GM12892 (cell line): Measurements from ENCODE around the gene UCK2.

Experiments
- DNase-seq: peaks from one replicate; pipeline ENCODE4 v3.0.0; 2011; ENCODE audit not compliant: insufficient read length
- FAIRE-seq: peaks from 2 replicates; lab custom pipeline; 2011; peaks lifted over from hg19 to GRCh38; lab: Jason Lieb, UNC
- POLR2A ChIP-seq: IDR thresholded peaks from 2 replicates; pipeline ENCODE4 v1.6.1; 2011; ENCODE audit warnings: low read depth, low read length, control low read depth
- POLR2AphosphoS5 ChIP-seq: IDR thresholded peaks from 2 replicates; pipeline ENCODE4 v1.6.1; 2011; ENCODE audit warnings: low read depth, low read length, control low read depth
- TAF1 ChIP-seq: IDR thresholded peaks from 2 replicates; pipeline ENCODE4 v1.6.1; 2011; ENCODE audit warnings: low read depth, mild to moderate bottlenecking, control low read depth, low read length, borderline replicate concordance

The UCK2 gene

DNA sequence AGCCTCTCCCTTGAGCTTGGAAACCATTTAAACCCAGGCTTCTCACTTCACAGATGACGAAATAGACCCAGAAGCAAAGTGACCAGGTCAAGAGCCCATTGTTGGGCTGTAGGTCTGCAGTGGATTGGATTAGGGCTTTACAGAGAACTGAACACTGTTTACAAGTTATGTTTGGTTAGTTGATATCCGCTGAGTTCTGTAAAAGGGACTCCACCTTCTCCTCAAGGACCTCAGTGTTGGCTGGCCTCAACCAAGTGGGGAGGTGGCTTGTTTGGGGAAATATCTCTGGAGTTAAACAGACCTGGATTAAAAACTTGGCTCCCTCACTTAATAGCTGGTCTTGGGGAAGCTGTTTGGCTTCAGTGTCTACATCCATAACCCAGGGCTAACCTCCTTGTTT, 88.1 kb downstream of the UCK2 start:
- TF ChIP-seq POLR2AphosphoS5: no peak
- no peak for TF ChIP-seq TAF1
- no peak for TF ChIP-seq POLR2A
- no peak for DNase-seq
- FAIRE-seq: no peak

DNA sequence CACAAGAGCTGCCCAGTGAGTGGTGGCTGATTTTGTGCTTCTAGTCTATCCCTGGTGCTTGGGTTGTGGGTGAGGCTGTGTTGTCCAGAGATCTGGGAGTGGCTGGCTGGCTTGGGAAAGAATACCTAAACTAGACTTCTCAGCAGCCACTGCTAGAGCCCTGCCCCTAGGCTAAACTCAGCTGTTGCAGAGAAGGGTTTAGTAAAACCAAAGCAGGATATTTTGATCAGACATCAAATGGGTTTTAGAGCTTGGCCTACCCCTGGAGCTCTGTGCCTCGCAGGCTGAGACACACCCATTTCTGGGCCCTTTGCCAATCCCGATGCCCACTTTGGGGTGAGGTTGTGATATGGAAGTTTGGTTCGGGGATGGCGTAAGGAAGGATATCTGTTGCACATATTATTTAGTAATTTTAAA, 88.5 kb downstream of the UCK2 start:
- FAIRE-seq (no peak), DNase-seq (no peak)
- TF ChIP-seq POLR2AphosphoS5 (no peak), POLR2A (no peak), TAF1 (no peak)

DNA sequence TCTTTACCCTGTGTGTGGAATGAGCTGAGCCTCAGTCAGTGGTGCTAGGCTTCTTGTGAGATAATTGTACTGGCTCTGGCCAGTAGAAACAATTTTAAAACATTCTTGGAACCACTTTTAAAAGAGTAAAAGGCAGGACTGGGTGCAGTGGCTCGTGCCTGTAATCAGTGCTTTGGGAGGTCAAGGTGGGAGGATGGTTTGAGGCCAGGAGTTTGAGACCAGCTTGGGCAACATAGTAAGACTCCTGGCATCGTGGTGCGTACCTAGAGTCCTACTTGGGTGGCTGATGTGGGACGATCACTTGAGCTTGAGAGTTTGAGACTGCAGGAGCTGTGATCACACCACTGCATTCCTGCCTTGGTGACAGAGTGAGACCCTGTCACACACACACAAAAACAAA, 89.8 kb downstream of the UCK2 start:
- no peak for DNase-seq
- no peak for TF ChIP-seq POLR2A
- no peak for TF ChIP-seq POLR2AphosphoS5
- no peak for TF ChIP-seq TAF1
- no peak for FAIRE-seq

DNA sequence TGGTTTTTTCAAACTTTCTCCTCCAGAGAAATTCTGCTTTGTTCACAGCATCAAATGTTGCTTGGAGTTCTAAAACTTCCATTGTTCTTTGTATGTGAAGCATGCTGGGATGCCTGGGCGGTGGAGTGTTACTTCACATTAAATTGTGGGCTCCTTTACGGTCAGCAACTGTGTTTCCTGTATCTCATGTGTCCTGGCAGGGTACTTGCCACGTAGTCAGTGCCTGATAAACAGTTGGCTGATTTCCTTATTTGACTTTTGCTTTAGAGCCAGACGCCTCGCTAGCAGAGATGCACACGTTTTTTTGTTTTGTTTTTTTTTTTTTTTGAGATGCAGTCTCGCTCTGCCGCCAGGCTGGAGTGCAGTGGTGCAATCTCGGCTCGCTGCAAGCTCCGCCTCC, 96.7 kb downstream of the UCK2 start:
- FAIRE-seq (no peak), DNase-seq (no peak)

DNA sequence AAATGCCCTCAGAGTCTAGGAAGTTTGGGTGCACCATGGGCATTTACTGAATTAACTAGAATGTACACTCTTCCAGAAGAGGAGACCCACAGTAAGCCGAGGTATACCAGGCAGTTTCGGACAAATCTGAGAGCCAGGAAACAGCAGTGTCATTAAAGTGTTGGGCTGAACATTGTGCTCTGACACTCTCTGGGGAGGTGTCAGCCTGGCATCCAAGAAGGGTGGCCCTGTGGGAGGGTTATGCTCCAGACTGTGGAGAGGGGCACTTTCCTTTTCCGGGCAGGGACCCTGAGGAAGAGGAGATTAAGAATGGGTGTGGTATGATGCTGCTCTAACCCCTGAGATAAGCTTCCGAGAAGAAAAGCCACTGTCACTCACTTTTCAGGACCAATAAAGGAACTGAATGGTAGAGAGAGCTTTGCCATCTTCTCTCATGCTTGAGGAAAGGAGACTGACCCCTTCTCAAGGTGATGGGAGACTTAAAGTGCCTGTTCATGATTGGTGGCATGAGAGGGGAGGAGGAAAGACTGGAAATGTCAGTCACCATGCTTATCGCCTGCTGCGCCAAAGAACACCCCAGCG, 98.2 kb downstream of the UCK2 start:
- no peak for DNase-seq
- no peak for TF ChIP-seq TAF1
- no peak for TF ChIP-seq POLR2A
- no peak for TF ChIP-seq POLR2AphosphoS5
- no peak for FAIRE-seq

More for the DNA sequence above, 96.7 kb downstream of the UCK2 start:
- TF ChIP-seq POLR2AphosphoS5: no peak
- TF ChIP-seq POLR2A: no peak
- TF ChIP-seq TAF1: no peak

DNA sequence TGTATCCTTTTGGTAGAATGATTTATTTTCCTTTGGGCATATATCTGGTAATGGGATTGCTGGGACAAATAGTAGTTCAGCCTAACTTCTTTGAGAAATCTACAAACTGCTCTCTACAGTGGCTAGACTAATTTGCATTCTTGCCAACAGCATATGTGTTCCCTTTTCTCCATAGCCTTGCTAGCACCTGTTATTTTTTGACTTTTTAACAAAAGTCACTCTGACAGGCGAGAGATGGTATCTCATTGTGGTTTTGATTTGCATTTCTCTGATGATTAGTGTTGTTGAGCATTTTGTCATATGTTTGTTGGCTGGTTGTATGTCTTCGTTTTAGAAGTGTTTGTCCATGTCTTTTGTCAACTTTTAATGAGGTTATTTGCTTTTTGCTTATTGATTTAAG, 99.8 kb downstream of the UCK2 start:
- TF ChIP-seq POLR2A (no peak), POLR2AphosphoS5 (no peak), TAF1 (no peak)
- DNase-seq (no peak), FAIRE-seq (peak; percentile 27)

DNA sequence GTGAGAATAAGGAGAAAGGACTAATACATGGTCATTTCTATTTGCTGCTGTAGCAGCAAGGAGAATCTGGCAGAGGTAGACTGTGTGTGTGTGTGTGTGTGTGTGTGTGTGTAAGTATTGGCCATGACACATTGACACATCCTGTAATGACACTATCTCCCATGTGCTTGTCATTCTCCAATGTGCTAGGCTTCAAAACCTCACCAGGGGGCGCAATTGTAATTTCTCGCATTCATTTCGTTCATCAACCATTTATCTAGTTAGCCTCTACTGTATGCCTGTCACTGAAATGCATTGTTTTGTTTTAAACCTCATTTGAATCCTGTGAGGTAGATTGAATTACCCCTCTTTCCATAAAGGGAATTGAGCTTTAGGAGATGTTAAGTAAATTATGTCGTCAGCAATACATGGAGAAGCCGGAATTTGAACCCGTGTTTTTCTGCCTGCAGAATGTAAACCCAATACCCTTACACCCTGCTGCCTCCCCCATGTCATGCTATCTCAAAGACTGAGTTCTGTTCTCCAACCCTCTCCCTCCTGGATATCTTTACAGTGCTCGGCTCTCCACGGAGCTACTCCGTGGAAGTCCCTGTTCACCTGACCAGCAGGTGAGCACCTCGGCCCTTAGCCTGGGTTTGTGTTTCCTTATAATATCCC, 100.8 kb downstream of the UCK2 start:
- peak; percentile 94 for FAIRE-seq
- DNase-seq: peak; percentile 27
- TF ChIP-seq POLR2A (no peak), POLR2AphosphoS5 (no peak), TAF1 (no peak)

DNA sequence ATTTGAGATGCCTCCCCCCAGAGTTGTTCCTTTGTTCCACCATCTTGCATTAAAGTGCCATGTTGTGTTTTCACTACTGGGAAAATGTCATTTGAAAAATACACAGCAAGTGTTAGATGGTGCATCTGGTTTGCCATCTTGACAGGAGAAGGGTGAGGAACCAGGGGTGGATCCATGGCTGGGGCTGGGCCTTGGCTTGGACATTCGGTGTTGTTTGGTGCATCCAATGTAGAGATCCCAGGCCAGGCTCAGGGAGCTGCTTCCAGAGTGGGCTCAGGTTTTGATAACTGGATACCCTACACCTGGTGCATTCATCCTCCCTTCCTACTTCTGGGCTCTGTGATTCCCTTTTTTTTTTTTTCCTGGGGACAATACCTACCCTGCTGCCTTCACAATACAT, 103.5 kb downstream of the UCK2 start:
- no peak for TF ChIP-seq TAF1
- no peak for TF ChIP-seq POLR2AphosphoS5
- no peak for TF ChIP-seq POLR2A
- FAIRE-seq (no peak), DNase-seq (no peak)

DNA sequence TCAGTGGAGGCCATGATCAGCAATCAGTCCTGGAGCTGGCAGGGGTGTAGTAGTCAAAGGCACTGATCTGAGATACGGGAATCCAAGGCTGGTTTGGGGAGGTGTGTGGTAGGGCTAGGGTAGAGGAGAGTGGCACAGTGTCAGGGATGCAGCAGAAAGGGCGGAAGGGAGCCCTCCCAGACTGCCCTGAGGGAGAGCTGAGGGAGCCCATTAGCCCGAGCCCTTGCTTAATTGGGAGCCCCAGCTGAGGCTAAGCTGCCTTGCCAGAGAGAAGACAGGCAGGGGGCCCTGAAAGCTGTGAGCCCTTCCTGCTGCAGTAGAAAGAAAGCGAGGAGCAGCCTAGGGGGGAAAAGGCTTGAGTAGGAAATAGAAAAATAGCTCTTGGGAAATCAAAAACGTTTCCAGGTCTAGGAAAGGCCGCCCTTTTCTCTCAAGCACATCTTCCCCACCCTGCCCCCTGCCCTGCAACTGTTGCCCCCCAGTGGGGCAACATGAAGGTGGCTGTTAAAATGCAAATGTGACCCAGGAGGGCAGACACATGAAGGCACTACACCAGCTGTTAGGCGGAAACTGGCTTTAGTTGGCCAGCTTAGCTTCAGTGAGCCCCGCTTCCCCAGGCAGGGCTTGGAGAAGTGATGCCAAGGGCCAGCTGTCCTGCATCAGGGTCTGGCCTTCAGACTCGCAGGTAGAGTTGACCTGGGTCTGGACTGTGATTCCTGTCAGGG, 106.2 kb downstream of the UCK2 start:
- TF ChIP-seq POLR2AphosphoS5 (no peak), TAF1 (no peak), POLR2A (no peak)
- DNase-seq (no peak), FAIRE-seq (no peak)

DNA sequence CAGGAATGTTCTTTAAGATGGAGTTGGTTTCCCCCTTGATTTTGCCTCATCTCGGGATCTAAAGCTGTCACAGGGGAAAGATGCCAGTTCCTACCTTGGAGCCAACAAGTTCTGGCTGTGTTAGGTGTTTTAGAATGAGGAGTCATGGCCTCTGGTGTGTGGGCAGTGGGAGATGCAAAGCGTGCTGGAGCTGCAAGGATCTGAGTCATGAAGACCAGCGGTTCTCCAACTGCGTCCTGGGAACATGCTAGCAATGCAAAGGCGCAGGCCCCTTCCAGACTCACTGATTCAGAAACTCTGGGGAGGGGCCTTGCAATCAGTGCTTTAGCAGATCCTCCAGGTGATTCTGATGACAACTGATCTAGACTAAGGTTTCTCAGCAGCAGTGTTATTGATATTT, 109.1 kb downstream of the UCK2 start:
- DNase-seq (no peak), FAIRE-seq (no peak)
- TF ChIP-seq POLR2AphosphoS5 (no peak), POLR2A (no peak), TAF1 (no peak)

DNA sequence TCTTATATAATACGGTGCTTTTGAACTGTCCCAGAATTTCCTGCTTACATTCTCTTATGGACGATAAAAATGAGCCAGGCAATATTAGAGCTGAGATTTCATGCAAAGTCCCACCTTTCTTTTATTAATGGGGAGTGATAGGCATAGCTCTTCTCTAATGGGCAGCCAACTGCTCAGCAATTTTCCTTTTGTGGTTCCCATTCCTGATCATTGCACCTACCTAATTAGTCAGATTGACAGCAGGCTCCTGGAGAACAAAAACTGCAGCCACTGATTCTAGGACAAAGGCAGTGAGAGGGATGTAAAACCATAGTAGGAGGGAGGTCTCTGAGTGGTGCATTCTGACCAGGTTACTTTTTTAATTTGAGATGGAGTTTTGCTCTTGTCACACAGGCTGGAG, 110.4 kb downstream of the UCK2 start:
- no peak for FAIRE-seq
- TF ChIP-seq POLR2A (no peak), TAF1 (no peak), POLR2AphosphoS5 (no peak)
- no peak for DNase-seq

DNA sequence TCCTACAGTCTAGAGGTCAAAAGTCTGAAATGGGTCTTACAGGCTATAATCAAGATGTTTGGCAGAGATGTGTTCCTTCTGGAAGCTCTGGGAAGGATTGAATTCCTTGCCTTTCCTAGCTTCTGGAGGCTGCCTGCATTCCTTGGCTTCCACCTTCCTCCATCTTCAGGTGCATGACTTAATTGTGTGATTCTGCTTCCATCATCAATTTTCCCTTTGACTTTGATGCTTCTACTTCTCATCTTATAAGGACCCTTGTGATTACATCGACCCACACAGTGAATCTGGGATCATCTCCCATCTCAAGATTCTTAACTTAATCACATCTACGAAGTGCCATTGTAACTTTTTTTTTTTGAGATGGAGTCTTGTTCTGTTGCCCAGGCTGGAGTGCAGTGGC, 111.4 kb downstream of the UCK2 start:
- DNase-seq: no peak
- no peak for FAIRE-seq
- TF ChIP-seq POLR2AphosphoS5 (no peak), POLR2A (no peak), TAF1 (no peak)

DNA sequence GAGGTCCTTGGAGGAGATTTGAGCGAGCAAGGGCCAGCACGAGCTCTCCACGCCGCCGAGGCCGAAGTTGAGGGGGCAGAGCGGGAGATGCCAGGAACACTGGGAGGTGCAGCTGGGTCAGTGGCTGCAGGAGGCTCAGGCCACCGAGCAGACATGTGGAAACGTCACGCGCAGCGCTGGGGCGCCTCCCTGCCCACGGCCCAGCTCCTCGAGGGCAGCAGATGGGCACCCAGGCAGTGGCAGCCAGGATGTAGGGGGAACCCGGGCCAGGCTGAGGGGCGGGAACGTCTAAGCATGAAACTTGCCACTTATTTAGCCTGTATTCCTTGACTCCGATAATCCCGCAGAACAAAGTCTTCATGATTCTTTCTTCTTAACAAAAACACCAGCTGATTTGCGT, 114.1 kb downstream of the UCK2 start:
- no peak for TF ChIP-seq POLR2AphosphoS5
- DNase-seq: no peak
- no peak for FAIRE-seq
